Stimulated activated CD8-positive, alpha-beta memory T cell treated with anti-CD3 and anti-CD28 coated beads, Interleukin-12 subunit alpha, Interleukin-12 subunit beta, amount 100 ng/mL, for 1 hour (primary cell): Measurements from ENCODE around the gene EPGN.

Experiments used
- DNase-seq: peaks from one replicate; pipeline ENCODE4 v3.0.0-alpha.2; 2020; ENCODE audit warnings: low read depth

The EPGN gene

DNA sequence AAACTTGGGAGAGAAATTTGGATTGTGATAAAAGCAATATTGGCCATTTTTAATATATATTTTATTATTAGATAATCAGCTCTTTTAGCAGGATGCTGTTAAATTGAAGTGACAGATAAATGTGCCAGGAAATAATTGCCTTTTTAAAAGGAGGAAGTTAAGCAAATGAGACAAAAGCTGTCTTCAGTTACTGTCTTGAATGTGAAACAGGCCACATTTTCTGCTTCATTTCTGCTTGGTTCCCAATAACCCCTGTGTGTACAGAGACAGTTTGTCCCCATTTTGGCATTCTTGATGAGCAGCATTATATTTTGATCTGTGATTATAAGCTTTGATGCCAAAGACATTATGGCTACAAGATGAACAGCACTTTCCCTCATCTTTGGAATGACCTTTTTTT is 953 bp downstream of the EPGN start:
- no peak for DNase-seq

DNA sequence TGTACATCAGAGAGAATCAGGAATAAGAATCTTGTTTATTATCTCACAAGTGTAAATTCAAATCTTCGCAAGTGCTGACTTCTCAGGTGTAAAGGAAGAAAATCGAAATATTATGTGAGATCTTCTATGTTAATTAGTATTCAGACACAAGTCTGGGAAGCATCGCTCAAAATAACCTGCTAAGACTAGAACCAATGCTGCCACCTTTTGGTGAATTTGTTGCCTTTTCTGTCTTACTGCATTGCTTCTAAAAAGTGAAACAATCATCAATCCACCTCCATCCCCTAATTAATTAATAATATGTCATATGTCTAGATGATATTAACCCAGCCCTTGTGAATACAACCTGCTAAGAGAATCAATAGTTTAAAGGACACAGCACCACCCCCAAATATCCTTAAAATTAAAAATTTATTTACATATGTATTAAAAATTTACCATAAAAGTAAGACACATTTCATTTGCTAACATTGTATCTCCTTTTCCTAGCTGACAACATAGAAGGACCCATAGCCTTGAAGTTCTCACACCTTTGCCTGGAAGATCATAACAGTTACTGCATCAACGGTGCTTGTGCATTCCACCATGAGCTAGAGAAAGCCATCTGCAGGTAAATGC is 3.5 kb downstream of the EPGN start:
- no peak for DNase-seq

DNA sequence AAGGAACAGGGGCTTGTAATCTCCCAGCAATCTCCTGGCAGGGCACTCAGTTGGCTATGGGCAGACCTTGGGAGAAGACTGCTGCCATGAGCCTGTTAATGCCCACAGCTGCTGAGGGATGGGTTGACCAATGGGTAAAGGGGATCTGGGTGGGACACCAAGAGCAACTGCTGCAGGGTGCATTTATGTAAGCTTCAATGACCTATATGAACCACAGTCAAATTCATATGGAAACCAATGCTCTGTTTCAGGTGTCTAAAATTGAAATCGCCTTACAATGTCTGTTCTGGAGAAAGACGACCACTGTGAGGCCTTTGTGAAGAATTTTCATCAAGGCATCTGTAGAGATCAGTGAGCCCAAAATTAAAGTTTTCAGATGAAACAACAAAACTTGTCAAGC is 6.1 kb downstream of the EPGN start:
- DNase-seq: no peak

DNA sequence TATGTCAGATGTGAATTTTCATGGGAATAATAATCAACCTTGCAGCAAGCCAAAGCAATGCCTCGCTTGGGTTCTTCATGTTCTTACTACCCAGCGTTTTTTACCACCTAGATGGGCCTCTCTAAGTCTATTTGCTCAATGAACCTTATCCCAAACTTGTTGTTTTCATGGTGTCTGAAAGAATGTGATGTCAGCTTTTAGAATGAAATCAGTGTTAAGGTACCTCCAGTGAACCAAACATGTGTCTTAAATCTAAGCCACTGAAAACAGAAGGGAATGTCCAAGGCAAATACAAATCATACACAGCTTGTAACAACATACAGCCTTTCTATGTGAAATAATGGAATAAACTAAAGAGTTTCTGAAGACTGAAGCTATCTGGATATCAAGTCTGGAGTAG is 6.7 kb downstream of the EPGN start:
- DNase-seq: no peak

GRCh38 chr4:74315376-74315775 is 7.1 kb downstream of the EPGN start:
- no peak for DNase-seq

DNA sequence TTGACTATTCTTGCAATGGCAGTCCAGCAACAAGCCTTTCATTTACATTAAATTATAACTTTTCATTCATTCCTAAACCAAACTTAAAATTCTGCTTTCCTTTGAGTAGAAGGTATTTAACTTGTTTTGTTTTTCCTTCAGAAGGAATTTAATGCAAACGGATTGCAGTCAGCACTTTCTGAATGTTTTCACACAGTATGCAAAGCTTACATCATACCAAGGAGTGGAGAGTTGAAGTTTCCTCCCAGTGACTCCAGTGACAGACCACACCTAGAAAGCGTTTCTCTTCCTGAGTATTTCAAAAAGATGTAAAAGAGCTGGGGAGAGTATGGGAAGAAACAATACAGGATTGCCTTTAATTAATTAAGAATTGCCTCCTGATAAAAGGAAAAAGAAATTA is 8.1 kb downstream of the EPGN start:
- no peak for DNase-seq

DNA sequence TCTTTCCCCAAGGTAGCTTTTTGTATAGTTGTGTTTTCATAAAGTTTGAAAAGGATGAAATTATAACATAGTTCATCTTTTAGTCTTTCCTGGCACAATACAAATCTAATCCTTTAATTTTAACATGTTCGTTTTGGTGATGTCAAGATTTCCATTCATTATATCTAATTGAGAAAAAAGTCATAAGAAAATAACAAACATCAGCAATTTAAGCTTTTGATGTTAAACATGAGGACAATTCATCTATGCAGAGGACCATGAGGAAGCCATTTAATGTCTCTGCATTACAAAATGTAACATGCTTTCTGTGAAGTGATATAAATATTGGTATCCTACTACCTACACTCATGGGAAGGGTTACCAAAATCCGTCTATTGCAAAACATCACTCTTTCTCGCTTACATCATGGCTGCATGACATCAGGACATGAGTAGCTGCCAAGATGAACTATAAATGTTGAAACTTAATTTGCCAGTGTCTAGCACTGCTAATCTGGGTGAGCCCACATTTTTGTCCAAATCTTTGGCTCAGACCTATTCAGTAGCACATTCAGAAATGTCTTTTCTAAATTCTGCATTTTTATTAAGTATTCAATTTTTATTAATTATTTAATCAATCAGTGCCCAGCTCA is 9.5 kb downstream of the EPGN start:
- DNase-seq: no peak

DNA sequence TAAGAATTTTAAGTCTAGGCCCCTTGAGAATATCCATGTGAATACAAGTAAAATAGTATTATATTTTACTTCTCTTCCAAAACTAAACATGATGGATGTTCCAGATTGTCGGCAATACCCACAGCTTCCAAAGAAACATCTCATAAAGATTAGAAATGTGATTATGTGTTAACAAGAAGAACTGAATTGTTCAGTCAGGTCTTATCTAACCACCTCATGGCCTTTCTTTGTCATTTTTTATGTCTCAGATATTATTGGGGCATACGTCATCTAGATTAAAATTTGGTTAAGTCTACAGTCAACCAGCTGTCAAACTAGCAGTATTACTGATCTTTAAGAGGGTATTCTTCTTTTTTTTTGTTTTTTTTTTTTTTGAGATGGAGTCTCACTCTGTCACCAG is 10.0 kb downstream of the EPGN start:
- DNase-seq: no peak

DNA sequence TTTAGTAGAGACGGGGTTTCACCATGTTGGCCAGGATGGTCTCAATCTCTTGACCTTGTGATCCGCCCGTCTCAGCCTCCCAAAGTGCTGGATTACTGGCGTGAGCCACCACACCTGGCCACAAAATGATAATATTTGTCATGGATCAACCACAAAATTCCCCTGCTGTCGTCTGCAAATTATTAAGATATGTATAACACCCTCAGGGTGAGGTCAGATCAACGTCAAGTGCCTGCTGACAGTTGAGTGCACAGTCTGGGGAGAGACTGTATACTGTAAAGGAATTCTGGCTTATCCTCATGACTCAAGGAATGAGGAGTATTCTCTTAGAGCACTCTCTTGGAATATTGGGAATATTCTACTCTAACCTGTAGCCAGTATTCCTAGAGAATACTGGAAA is 11.2 kb downstream of the EPGN start:
- no peak for DNase-seq

DNA sequence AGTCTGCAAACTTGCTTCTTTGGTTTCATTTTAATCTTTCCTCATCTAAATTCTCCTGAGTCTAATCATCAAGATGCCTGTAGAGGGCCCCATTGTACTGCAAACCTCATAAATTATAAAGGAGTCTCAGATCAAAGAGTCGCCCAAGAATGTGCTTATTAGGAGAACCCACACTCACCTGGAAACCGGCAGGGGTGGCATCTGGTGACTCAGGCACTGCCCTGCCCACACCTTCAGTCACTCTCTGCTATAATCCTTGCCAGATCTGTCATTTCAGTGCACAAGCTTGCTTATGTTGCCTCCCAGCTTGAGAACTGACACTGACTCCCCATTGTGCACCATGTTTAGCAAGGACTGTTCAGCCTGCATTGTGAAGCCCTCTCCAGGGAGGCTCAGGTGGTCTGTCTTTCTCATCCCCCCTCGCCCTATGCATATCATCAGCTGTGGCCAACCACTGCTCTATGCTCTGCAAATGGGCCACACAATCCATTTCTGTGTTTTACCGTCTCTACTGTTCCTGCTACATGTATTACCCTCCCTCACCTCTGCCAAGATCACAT is 12.4 kb downstream of the EPGN start:
- no peak for DNase-seq

DNA sequence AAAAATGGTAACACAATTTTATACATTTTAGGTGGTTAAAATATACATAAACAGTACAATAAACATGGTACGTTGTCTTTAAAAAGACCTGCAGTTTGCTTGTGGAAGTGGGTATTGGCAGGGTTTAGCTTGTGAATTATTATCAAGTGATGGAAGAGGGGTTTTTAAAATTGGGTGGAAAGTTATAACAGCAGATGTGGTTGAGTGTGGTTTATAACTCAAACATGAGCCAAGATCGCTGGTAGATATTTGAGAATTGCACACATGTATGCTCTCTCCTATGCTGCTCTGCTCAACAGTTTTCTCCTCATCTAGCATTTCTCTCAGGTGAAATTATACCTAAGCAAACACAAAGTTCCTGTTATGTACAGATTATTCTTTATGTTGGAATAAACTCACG is 14.0 kb downstream of the EPGN start:
- no peak for DNase-seq

DNA sequence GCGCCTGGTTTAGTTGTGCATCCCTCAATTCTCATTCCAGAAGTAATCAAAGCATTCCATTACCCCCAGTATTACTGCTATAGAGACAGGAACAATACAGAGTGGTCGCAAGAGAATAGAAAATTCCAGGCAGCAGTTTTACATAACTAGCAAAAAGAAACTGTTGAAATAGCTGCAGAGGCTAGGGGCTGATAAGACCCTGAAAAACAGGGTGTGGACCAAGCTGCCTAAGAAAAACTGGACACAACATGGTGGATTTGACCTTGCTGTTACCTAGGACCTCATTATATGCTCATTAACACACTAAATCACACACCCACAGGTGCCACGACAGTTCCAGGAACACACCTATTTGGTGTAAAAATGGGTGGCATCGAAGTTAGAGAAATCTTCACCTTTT is 15.4 kb downstream of the EPGN start:
- DNase-seq: no peak

- DNase-seq: no peak
Measured at GRCh38 chr4:74324262-74324661, 16.0 kb downstream of the EPGN start.

GRCh38 chr4:74325886-74326285 is 17.6 kb downstream of the EPGN start:
- DNase-seq: no peak

DNA sequence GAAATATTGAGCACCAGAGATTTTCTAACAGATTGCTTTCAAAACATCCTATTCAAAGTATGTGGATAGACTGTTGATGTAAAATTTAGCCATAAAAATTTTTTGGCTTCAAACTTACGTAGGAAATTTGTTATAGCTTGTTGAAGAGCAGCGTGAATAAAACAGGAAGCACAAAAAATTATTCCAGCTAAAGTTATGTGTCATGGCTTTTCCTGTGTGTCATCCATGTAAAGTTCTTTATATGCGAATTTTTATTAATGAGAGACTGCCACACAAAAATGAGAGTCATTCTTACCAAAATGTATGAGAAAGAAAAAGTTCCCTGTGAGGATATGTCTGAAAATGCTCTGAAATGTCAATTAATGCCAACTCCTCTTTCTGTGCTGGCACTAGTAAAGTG is 19.5 kb downstream of the EPGN start:
- no peak for DNase-seq

- no peak for DNase-seq
Measured at GRCh38 chr4:74328501-74328900, 20.2 kb downstream of the EPGN start.

GRCh38 chr4:74329307-74329706 is 21.0 kb downstream of the EPGN start:
- DNase-seq: no peak

GRCh38 chr4:74330295-74330750 is 22.1 kb downstream of the EPGN start:
- no peak for DNase-seq

DNA sequence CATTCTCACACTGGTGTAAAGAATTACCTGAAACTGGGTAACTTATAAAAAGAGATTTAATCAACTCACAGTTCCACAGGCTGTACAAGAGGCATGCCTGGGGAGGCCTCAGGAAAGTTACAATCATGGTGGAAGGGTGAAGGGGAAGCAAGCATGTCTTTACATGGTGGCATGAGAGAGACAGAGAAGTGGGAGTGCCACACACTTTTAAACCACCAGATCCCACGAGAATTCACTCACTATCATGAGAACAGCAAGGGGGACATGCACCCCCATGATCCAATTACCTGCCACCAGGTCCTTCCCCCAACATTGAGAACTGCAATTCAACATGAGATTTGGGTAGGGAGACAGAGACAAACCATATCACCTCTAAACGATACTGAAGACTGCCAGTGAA is 23.0 kb downstream of the EPGN start:
- DNase-seq: no peak

- no peak for DNase-seq
Measured at GRCh38 chr4:74331944-74332343, 23.7 kb downstream of the EPGN start.

DNA sequence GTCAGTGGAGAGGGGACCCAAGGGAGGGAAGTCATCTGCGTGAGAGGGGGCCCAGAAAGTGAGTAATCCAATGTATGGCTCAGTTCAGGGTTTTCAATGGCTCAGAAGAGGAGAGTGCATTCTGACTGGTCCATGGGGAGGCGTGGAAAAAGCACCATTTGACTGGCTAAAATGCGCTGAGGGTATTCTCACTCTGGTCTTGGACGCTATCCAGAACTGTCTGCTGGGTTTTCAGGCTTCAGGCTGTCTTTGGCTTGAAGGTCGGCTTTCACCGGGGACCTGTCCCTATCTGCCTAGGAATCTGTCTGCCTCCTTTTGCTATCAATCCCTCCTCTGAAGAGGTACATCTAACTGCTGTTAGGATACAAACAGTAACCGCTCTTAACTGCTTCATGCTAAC is 26.4 kb downstream of the EPGN start:
- DNase-seq: no peak

DNA sequence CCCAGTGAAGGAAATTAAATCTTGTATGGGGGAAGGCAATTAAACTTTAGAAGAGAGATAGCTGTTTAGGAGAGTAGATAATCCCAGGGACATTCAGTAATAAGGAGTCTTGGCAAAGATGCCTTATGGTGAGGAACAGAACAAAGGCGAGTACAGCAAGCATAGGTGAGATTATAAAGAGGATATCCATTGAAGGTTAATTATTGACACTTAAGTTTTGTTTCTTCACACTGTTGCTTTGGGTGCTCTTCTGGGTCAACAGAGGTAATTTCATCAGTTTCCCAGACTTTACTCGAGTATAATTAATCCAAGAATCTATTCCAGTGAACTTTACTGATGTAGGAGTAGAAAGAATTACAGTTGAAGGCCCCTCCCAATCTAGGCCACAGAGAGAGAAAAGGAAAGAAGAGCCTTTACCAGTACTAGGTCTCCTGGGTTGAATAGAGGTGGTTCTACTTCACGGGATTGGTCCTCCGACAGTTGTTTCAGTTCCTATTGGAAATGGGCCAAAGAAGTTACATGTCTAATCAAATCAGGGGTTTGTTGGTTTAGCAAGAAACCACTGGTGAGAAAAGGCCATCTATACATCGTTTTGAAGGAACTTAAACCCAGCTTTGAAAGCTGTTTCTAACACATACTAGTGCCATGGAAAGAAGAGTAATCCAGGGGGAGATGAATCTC is 27.2 kb downstream of the EPGN start:
- no peak for DNase-seq

DNA sequence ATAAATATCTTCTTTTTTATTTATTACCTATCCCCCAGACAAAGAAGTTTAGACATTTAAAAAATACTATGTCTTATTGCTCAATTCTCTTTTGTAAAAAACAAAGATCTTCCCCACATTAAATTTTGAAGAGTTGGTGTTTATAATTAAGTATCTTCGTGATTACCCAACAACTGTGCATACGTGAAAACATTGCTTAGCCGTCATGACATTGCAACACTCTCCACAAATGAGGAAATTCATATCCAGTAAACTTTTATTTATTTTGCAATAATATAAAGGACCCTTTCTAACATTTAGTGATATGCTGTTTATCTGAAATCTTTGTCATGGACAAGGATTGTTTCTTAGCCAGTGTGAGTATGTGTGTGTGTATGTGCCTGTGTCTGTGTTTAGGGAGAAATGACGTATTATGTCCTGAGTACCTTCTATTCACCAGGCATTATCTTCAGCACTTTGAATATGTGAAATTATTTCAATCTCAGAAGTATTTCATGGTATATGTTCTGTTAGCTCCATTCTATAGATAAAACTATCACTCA is 30.6 kb downstream of the EPGN start:
- no peak for DNase-seq
